ENCODE measurements around the gene ARL8B.

GRCh38 chr3:5120446-5120845 lies 1.6 kb upstream of the ARL8B start:
- TF ChIP-seq CTCF (conservative IDR thresholded peaks at IDR 0.05 in 1 of 2, IDR thresholded peaks at IDR 0.05 in 1 of 2; ENCODE audit: low read depth in 1 of 2, low read length in 2 of 2) (no peak), EZH2 (IDR thresholded peaks at IDR 0.05; ENCODE audit: low read length, missing control alignments) (no peak)

All from fibroblast of lung (primary cell).